Fibroblast of the aortic adventitia (primary cell): Measurements from ENCODE around the gene SAMD4A. TPM values are rescaled to one million over a fixed set of nuclear protein-coding genes. Genes with fewer than 3 reads are reported as not detected.

Experiments used
- DNase-seq: peaks from one replicate; pipeline ENCODE4 v3.0.0-alpha.2; 2010; ENCODE audit warnings: low read depth
- H3K4me3 ChIP-seq: 2 replicates; pipeline ENCODE4 v1.5.1; 2011; ENCODE audit warnings: low read depth, mild to moderate bottlenecking, control low read depth, low read length, moderate library complexity
- CTCF ChIP-seq: IDR thresholded peaks from 2 replicates; pipeline ENCODE4 v1.5.1; 2011; ENCODE audit warnings: mild to moderate bottlenecking, low read length, control low read depth, inconsistent platforms; ENCODE audit not compliant: insufficient read depth
- total RNA-seq: library from RNA; depleted of rRNA; stranded (reverse); fragments of >200 nt; gene quantifications from 2 replicates; pipeline ENCODE4 v1.2.3, GENCODE V29; 2012; ENCODE audit warnings: low replicate concordance

Gene SAMD4A
- total RNA-seq, 1 donor = 20.1 TPM

DNA sequence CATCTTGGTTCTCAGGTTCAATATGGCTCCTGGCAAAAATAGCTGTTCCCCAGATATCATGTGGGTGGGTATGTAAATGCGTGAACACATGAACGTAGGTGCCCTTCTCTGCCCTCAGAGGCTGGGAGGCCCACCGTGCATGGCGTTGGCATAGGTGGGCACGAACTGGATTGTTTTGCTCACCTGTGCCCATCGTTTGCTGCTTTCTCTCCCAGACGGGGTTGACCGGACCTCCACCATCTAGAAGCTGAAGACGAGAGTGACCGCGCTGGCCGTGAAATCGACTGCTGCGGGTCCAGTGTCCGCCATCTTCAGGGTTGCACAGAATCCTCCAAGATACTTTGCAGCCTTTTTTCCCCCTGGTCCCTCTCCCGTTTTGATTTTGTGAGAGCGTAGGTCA lies 221.8 kb downstream of the SAMD4A start:
- no peak for DNase-seq
- no peak overlapping the region for H3K4me3 ChIP-seq
- no peak for TF ChIP-seq CTCF

- H3K4me3 ChIP-seq = no peak overlapping the region
- no peak for DNase-seq
- TF ChIP-seq CTCF = no peak
These were observed 222.2 kb downstream of the SAMD4A start for GRCh38 chr14:54789166-54789565.

DNA sequence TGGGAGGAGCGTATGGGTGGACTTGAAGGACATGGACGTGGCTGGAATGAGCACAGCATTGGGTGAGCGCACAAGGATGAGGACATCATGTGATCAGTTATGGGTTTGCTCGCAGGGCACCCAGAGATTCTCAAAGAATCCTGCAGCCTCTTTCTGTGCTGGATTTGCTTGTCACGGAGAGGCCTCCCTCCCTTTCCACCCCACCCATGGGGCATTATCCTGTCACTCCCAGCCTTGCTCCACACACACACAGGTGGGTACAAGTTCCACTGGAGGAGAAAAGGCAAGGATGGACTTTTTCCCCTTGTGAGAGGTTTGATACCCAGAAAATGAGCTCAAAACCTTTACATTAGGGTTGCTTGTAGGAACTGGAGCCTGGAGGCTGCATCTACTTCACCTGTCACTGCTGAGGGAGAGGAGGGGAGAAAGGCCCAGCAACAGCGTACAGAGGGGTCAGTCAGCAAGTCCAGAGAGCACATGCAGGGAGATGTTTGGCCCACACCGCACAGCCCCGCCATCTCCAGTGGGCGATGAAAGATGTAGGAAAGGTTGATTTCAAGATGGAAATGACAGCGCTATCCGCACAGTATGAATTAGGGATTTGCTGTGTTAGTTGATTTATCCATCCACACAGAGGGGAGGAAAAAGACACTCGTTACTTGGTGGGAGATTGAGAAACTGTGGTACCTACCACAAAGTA lies 223.0 kb downstream of the SAMD4A start:
- no peak for TF ChIP-seq CTCF

DNA sequence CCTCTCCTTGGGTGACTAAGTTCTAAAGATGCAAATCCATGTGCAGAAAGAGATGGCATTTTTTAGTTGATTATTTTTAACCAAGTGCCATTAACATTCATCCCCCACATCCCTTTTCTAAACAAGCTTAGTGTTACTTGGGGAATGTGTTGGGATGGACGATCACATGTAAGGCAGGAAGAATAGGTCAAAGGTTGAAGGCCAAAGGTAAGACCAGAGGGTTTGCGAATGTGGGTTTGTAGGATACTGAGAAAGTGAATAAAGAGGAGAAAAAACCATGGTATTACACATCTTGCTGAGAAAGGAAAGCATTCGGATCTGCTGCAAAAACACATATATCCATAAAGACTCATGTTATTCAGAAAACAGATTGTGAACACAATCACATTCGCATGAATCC lies 224.1 kb downstream of the SAMD4A start:
- no peak for DNase-seq
- no peak for TF ChIP-seq CTCF
- no peak overlapping the region for H3K4me3 ChIP-seq

More for the DNA sequence above, 223.0 kb downstream of the SAMD4A start:
- DNase-seq = no peak
- no peak overlapping the region for H3K4me3 ChIP-seq

DNA sequence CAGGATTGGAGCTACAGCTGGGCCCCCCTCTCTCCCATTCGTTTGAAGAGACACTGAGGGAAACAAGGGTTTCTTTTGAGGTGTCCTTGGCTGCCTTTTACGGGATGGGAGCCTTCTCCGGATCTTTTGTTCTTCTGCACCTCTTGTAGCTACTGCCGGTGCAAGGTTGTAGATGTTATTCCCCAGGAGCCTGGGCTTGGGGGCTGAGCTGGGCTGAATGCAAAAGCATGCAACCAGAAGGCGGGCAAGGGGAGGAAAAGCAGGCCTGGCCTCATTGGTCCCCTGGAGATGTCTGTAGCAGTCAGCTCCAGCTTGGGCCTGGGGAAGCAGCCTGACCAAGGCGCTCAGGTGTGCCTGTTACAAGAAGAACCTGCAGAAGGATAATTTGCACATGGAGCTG lies 225.4 kb downstream of the SAMD4A start:
- TF ChIP-seq CTCF = no peak

DNA sequence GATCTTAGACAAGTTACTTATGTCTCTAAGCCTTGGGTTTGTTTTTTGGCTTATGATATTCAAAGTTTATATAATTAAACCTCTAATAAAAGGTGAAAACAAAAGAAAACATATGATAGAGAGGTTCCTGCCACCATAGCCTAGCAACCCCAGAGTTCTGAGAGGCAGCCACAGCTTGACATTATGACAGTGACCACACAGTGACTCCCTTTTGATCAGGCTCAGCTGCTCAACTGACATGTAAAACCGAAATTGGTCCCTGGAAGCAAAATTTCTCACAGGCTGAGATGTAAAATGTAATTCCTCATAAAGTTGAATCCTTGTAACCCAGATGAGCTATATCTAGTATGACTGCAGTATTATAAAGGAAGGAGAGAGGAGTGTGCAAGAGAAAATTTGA lies 227.2 kb downstream of the SAMD4A start:
- no peak for DNase-seq
- H3K4me3 ChIP-seq = no peak overlapping the region
- no peak for TF ChIP-seq CTCF

More for the DNA sequence above, 225.4 kb downstream of the SAMD4A start:
- DNase-seq = no peak
- no peak overlapping the region for H3K4me3 ChIP-seq

GRCh38 chr14:54794796-54795195 lies 227.9 kb downstream of the SAMD4A start:
- H3K4me3 ChIP-seq = no peak overlapping the region
- DNase-seq = no peak
- no peak for TF ChIP-seq CTCF
